KOPT-K1 (cell line): ENCODE results near the gene CTNND2.
"Not testable (repeated sequence)": the region's sequence is repeated elsewhere in the genome, so short reads cannot be mapped to it uniquely, and the experiment has no call there.

Source experiments
- H3K27ac ChIP-seq: fragments of 200-600 bp; sonication (generic); 2 replicates; pipeline ENCODE4 v1.5.1; 2016; ENCODE audit warnings: antibody characterized with exemption, mild to moderate bottlenecking, low read depth, low read length; ENCODE audit not compliant: poor library complexity, severe bottlenecking
- H3K36me3 ChIP-seq: fragments of 200-600 bp; sonication (generic); 2 replicates; pipeline ENCODE4 v1.5.1; 2017; ENCODE audit warnings: antibody characterized with exemption, mild to moderate bottlenecking, low read length, moderate library complexity; ENCODE audit not compliant: insufficient read depth
- H3K9me3 ChIP-seq: fragments of 200-600 bp; sonication (generic); 2 replicates; pipeline ENCODE4 v1.5.1; 2017; ENCODE audit warnings: antibody characterized with exemption, low read length, mild to moderate bottlenecking; ENCODE audit not compliant: insufficient read depth, poor library complexity, severe bottlenecking

Gene CTNND2

DNA sequence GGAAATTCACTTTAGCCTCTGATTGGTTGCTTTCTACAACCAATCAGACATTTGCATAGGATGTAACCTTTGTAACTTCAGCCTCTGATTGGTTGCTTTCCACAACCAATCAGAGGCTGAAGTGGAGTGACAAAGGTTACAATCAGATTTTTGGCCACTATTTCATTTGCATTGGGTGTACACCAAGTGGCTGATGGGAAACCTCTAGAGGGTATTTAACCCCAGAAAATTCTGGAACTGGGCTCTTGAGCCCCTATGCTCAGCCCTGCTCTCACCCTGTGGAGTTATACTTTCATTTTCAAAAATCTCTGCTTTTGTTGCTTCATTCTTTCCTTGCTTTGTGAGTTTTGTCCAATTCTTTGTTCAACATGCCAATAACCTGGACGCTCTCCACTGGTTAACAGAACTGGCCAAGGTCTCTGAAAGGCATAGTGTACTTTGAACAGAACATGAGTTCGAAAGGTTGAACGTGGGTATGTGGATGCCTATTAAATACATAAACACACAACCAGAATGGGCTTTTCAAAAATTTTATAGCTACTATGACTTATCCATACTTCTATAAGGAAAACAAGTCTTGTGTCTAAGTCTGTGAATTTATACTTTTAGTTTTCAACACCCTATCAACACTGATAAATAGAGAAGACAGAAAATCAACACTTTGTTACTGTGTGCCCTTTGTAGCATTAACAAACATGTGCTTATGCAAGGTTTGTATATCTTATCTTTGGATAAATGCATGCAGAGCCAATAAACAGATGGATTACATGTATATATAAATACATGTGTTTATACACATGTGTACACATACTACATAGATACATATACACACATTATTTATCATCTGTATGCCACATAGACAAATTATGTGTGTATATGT is 568.1 kb downstream of the CTNND2 start:
- no peak overlapping the region for H3K27ac ChIP-seq
- no peaks in the 10 kb centered on the region for H3K36me3 ChIP-seq
- H3K9me3 ChIP-seq, result no peaks in the 10 kb centered on the region

DNA sequence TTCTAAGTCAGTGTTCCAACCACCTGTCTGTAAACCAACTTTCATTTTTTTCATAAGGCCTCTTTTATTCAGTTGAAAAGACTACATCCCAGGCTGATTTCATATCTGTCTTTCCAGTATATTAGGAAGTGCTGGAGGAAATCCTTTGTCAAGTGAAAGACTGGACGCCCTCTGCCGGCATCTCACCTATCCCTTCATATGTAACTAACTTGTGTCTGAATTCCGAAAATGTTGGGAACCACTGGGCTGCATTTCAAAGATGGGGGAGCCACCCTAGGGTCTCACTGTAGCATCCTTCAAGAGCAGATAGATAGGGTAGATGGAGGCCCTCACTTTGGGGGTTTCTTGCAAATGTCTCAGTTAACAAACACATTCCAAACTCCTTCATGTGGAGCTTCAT is 569.8 kb downstream of the CTNND2 start:
- Histone ChIP-seq H3K9me3 (no peaks in the 10 kb centered on the region), H3K27ac (no peak overlapping the region), H3K36me3 (no peaks in the 10 kb centered on the region)

- no peak overlapping the region for H3K27ac ChIP-seq
- H3K9me3 ChIP-seq, result no peaks in the 10 kb centered on the region
- H3K36me3 ChIP-seq, result no peaks in the 10 kb centered on the region
These were observed 574.6 kb downstream of the CTNND2 start for GRCh38 chr5:11329679-11330078.

GRCh38 chr5:11324521-11325289 is 579.5 kb downstream of the CTNND2 start:
- H3K9me3 ChIP-seq, result no peaks in the 10 kb centered on the region
- no peaks in the 10 kb centered on the region for H3K36me3 ChIP-seq
- no peak overlapping the region for H3K27ac ChIP-seq

DNA sequence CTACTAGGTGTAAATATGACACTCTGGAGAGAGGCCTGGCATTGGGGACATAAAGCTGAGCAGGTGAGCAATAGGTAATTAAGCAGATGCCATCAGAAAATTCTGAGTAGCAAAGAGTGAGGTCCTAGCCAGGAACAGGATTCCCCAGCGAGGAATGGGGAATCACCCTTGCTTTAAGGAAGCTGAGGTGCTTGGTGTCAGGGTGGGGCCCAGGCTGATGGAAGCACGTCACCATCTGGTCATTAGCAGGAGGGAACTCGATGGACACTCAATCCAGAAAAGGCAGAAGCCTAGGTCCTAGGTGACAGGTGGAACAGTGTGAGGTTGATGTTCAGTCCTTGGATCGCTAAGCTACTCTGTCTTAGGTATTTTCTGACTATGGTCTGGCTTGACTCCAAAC is 580.5 kb downstream of the CTNND2 start:
- Histone ChIP-seq H3K36me3 (no peaks in the 10 kb centered on the region), H3K27ac (no peak overlapping the region), H3K9me3 (no peaks in the 10 kb centered on the region)

DNA sequence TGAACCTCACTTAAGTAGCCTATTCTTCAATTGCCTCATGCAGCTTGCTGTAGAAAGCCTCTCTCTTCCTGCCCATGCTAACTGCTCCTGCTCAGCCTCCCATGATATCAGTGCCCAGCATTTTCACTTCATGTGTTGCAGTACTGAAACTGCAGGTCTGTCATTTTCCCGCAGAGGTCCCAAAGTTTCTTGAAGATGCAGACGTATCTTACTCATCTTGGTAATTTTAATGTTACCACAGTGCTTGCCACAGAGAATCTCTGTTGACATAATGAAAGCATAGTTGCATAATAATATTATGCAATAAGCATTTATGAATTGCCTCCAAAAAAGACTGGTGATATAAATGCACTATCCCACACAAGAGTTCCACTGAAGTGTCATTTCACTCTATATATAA is 582.1 kb downstream of the CTNND2 start:
- Histone ChIP-seq H3K27ac (no peak overlapping the region), H3K36me3 (no peaks in the 10 kb centered on the region), H3K9me3 (no peaks in the 10 kb centered on the region)

DNA sequence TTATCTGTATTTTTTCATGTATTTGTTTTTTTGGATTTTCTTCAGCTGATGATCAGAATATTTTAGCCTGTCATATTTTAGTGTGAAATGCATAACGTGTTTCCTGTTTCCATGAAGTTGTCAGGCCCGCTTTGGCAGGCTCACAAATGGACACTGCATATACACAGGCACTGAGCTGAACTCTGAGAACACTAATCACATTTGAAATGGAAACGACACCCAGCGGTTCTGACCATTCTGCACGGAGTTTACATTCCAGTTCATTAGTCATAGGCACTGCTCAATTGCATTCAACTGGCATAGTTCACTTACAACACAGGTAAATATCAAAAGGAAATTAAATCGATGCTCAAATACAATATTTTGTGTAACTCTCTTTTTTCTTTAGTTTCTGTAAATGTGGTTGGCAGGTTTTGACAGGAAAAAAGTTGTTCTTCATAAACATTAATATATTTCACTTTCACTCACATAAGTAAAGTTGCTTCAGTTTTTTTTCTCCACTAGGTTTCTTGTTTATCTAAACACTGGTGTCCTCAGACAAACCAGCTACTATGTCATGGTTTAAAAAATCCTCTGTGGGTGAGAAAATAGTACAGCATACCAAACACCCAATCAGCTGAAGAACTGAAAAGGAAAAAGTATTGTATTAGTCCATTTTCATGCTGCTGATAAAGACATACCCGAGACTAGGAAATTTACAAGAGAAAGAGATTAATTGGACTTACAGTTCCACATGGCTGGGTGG is 584.2 kb downstream of the CTNND2 start:
- Histone ChIP-seq H3K9me3 (no peaks in the 10 kb centered on the region), H3K27ac (no peak overlapping the region), H3K36me3 (no peaks in the 10 kb centered on the region)

DNA sequence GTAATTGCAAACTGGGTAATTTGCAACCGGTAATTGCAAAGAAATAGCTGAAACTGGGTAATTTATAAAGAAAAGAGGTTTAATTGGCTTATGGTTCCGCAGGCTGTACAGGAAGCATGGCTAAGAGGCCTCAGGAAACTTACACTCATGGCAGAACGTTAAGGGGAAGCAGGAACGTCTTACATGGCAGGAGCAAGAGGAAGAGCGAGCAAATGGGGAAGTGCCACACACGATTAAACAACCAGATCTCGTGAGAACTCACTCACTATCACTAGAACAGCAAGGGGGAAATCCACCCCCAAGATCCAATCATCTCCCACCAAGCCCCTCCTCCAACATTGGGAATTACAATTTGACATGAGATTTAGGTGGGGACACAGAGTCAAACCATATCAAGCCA is 590.6 kb downstream of the CTNND2 start:
- not testable (repeated sequence) for H3K27ac ChIP-seq, H3K36me3 ChIP-seq, H3K9me3 ChIP-seq

- H3K36me3 ChIP-seq, result no peaks in the 10 kb centered on the region
- H3K27ac ChIP-seq, result no peak overlapping the region
- H3K9me3 ChIP-seq, result no peaks in the 10 kb centered on the region
These were observed 592.5 kb downstream of the CTNND2 start for GRCh38 chr5:11311731-11312130.

DNA sequence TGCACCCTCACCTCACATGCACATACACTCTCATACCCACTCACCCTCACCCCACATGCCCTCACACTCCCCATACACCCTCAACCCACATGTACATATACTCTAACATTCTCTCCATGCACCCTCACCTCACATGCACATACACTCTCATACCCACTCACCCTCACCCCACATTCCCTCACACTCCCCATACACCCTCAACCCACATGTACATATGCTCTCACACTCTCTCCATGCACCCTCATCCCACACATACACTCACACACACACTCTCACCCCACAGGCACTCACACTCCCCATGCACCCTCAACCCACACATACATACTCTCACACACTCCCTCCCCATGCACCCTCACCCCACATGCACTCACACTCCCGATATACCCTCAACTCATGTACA is 593.0 kb downstream of the CTNND2 start:
- no peaks in the 10 kb centered on the region for H3K36me3 ChIP-seq
- no peaks in the 10 kb centered on the region for H3K9me3 ChIP-seq
- H3K27ac ChIP-seq, result no peak overlapping the region

GRCh38 chr5:11310158-11310557 is 594.1 kb downstream of the CTNND2 start:
- Histone ChIP-seq H3K27ac (no peak overlapping the region), H3K36me3 (no peaks in the 10 kb centered on the region), H3K9me3 (no peaks in the 10 kb centered on the region)

DNA sequence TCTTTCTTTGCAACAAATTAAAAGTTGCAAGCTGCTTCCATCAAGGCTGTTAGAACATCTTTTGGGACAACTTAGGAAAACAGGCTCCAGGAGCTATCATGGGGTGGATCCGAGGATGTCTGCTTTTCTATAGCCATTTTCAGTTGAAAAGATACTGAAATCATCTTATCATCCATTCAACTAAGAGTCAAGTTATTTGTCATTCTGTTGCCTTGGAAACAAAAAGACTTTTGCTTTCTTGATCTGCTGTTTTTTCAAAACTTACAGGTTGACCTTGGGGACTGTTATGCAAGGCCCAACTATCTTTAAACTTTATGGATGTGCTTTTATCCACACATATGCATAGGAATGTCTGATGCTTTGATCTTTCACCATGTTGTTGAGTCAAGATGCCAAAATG is 597.9 kb downstream of the CTNND2 start:
- no peak overlapping the region for H3K27ac ChIP-seq
- H3K36me3 ChIP-seq, result no peaks in the 10 kb centered on the region
- no peaks in the 10 kb centered on the region for H3K9me3 ChIP-seq

DNA sequence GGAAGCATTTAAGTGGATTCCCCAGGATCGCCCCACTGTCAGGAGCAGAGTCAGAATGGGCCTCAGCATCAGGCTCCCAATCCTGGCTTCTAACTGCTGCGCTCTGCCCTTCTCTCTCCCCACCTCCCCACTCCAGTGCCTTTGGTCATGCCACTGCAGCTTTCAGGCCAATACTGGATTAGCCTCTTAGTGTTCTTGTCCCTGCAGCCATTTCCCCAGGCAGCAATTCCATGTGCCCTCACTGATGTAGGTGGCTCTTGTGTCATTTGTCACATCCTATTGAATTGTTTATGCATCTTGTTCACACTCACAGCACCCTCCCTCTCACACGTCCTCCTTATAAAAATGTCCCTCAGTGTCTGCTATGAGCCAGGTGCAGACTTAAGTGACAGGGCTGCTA is 599.0 kb downstream of the CTNND2 start:
- Histone ChIP-seq H3K27ac (no peak overlapping the region), H3K36me3 (no peaks in the 10 kb centered on the region), H3K9me3 (no peaks in the 10 kb centered on the region)

GRCh38 chr5:11304641-11305040 is 599.6 kb downstream of the CTNND2 start:
- H3K27ac ChIP-seq, result no peak overlapping the region
- H3K9me3 ChIP-seq, result no peaks in the 10 kb centered on the region
- H3K36me3 ChIP-seq, result no peaks in the 10 kb centered on the region

DNA sequence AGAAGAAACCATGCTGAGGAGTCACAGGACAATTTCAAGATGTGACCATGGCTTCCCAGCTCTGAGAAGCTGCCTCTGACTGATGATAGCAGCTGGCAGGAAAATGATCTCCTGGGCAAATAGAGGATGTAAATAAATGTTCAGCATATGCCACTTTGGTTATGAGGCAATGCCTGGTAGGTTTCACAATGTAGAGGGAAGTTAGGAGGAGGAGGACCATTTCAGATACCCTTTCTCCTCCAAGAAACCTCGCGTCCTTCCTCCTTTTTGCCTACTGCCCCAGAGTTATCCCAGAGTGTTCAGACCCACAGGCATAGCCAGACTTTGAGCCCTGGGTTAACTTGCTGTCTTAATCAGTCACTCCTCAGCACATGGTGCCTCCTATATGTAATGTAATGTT is 601.6 kb downstream of the CTNND2 start:
- Histone ChIP-seq H3K27ac (no peak overlapping the region), H3K36me3 (no peaks in the 10 kb centered on the region), H3K9me3 (no peaks in the 10 kb centered on the region)
